Stromal cell of bone marrow (primary cell): ENCODE data around the gene TRIM45.
A peak's percentile ranks its signal among the peaks of the same experiment; 100 is the strongest.
"Not testable (repeated sequence)": the region's sequence is repeated elsewhere in the genome, so short reads cannot be mapped to it uniquely, and the experiment has no call there.

Experiments used
- DNase-seq: peaks from one replicate; pipeline ENCODE4 v3.0.0-alpha.2; 2012; ENCODE audit warnings: low read depth

TRIM45 gene

GRCh38 chr1:117121589-117122329, at the start of gene TRIM45:
TRIM45 (minus strand) TSS chr1:117121749; CDS start chr1:117121201, 548 bp downstream.
- DNase-seq: peak; percentile 94

- no peak for DNase-seq
These were observed 48.5 kb upstream of the TRIM45 start for GRCh38 chr1:117169871-117170596.

GRCh38 chr1:117167402-117167801, 45.9 kb upstream of the TRIM45 start:
- no peak for DNase-seq

GRCh38 chr1:117166076-117166475, 44.5 kb upstream of the TRIM45 start:
- DNase-seq: peak; percentile 44

GRCh38 chr1:117164209-117164608, 42.7 kb upstream of the TRIM45 start:
- no peak for DNase-seq

- DNase-seq: no peak
These were observed 41.3 kb upstream of the TRIM45 start for GRCh38 chr1:117162816-117163215.

GRCh38 chr1:117161887-117162286, 40.3 kb upstream of the TRIM45 start:
- no peak for DNase-seq

GRCh38 chr1:117151305-117151704, 29.8 kb upstream of the TRIM45 start:
- not testable (repeated sequence) for DNase-seq

- DNase-seq: no peak
These were observed 28.8 kb upstream of the TRIM45 start for GRCh38 chr1:117150316-117150715.

GRCh38 chr1:117147856-117148588, 26.5 kb upstream of the TRIM45 start:
- no peak for DNase-seq

- DNase-seq: no peak
These were observed 25.8 kb upstream of the TRIM45 start for GRCh38 chr1:117147341-117147831.

GRCh38 chr1:117146575-117147340, 25.2 kb upstream of the TRIM45 start:
- DNase-seq: peak; percentile 82

GRCh38 chr1:117146072-117146471, 24.5 kb upstream of the TRIM45 start:
- no peak for DNase-seq

GRCh38 chr1:117143871-117144270, 22.3 kb upstream of the TRIM45 start:
- DNase-seq: no peak

- DNase-seq: no peak
These were observed 21.6 kb upstream of the TRIM45 start for GRCh38 chr1:117143172-117143571.

- no peak for DNase-seq
These were observed 20.7 kb upstream of the TRIM45 start for GRCh38 chr1:117142200-117142599.

GRCh38 chr1:117138561-117138960, 17.0 kb upstream of the TRIM45 start:
- DNase-seq: no peak

GRCh38 chr1:117138106-117138505, 16.6 kb upstream of the TRIM45 start:
- no peak for DNase-seq

- no peak for DNase-seq
These were observed 15.8 kb upstream of the TRIM45 start for GRCh38 chr1:117137281-117137855.

- DNase-seq: no peak
These were observed 15.2 kb upstream of the TRIM45 start for GRCh38 chr1:117136749-117137148.

- DNase-seq: no peak
These were observed 13.8 kb upstream of the TRIM45 start for GRCh38 chr1:117135329-117135728.
